Measurements from ENCODE around the gene CSF2RB. TPM values are rescaled to one million over a fixed set of nuclear protein-coding genes. Genes with fewer than 3 reads are reported as not detected.

Gene CSF2RB
- total RNA-seq, 1 donor from 2014 or later = not detected

DNA sequence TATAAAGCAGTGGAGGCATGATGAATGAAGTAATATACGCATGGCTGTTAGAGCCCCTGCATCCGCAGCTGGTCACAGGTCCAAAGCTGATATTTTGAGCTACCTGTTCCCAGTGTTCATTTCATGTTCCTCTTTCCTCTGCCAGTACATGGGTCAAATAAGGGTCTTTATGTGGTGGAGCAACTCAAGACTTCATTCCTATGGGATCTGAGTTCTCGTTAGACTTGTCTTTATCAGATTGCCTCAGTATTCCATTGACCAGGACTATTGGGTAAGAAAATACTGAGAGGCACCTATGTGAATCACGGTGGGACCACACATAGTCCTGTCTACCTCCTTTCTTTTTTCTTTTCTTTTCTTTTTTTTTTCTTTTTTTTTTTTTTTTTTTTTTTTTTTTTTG lies 27.4 kb upstream of the CSF2RB start:
- peaks cover 17% of the 10 kb centered on the region for H3K9me3 Mint-ChIP-seq
- H3K79me2 ChIP-seq (ENCODE audit: low read depth) = no peaks in the 10 kb centered on the region

DNA sequence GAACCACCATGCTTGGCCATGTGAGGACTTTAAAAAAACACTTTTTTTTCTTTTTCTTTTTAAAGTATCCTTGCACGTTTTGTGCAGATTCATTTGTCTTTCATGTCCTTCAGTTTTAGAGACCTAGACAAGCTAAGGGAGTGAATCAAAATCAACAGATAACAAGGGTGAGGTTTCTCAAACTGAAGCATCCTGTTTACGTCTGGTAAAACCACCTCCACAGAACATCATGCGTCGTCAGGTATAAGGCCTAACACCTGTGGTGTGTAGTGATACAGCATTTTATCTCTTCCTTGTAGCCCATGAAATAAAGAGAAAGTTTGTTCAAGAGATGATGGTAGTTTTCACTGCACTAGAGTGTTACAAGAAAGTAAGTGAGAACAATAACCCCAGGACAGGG lies 26.3 kb upstream of the CSF2RB start:
- no peak overlapping the region for H2AFZ ChIP-seq (replicated peaks)
- H3K27me3 ChIP-seq = no peaks in the 10 kb centered on the region
- H3K4me2 ChIP-seq = no peak overlapping the region
- no peaks in the 10 kb centered on the region for H3K36me3 ChIP-seq
- H4K20me1 ChIP-seq (ENCODE audit: low read depth) = no peaks in the 10 kb centered on the region
- H3F3A ChIP-seq (ENCODE audit: low read depth) = no peaks in the 10 kb centered on the region
- H3K79me2 ChIP-seq (ENCODE audit: low read depth) = no peaks in the 10 kb centered on the region
- Mint-ChIP-seq H3K27me3 (ENCODE audit: insufficient read depth, low read depth) (peaks cover 4% of the 10 kb centered on the region), H3K27ac (no peak overlapping the region), H3K36me3 (peaks cover 2% of the 10 kb centered on the region), H3K4me3 (no peak overlapping the region), H3K4me1 (no peaks in the 10 kb centered on the region), H3K9me3 (peaks cover 10% of the 10 kb centered on the region)
- no peaks in the 10 kb centered on the region for H3K4me1 ChIP-seq
- H3K9ac ChIP-seq = no peak overlapping the region
- no peaks in the 10 kb centered on the region for H3K9me3 ChIP-seq (ENCODE audit: low read depth)
- H3K27ac ChIP-seq = no peak overlapping the region
- DNase-seq (ENCODE audit: low spot score) = no peak
- TF ChIP-seq EZH2 (IDR thresholded peaks at IDR 0.05) (no peak), EZH2phosphoT487 (IDR thresholded peaks at IDR 0.05) (no peak)
- TF ChIP-seq, protein P1, sequence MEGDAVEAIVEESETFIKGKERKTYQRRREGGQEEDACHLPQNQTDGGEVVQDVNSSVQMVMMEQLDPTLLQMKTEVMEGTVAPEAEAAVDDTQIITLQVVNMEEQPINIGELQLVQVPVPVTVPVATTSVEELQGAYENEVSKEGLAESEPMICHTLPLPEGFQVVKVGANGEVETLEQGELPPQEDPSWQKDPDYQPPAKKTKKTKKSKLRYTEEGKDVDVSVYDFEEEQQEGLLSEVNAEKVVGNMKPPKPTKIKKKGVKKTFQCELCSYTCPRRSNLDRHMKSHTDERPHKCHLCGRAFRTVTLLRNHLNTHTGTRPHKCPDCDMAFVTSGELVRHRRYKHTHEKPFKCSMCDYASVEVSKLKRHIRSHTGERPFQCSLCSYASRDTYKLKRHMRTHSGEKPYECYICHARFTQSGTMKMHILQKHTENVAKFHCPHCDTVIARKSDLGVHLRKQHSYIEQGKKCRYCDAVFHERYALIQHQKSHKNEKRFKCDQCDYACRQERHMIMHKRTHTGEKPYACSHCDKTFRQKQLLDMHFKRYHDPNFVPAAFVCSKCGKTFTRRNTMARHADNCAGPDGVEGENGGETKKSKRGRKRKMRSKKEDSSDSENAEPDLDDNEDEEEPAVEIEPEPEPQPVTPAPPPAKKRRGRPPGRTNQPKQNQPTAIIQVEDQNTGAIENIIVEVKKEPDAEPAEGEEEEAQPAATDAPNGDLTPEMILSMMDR (IDR thresholded peaks at IDR 0.05) = no peak
- H3K4me3 ChIP-seq = no peak overlapping the region

More for the DNA sequence above, 27.4 kb upstream of the CSF2RB start:
- no peaks in the 10 kb centered on the region for H3K4me1 Mint-ChIP-seq
- H3K27ac Mint-ChIP-seq = no peak overlapping the region
- H3K4me2 ChIP-seq = no peak overlapping the region
- H3K36me3 ChIP-seq = no peaks in the 10 kb centered on the region
- DNase-seq (ENCODE audit: low spot score) = no peak
- TF ChIP-seq, protein P1 (IDR thresholded peaks at IDR 0.05) = no peak
- TF ChIP-seq EZH2 (IDR thresholded peaks at IDR 0.05) (no peak), EZH2phosphoT487 (IDR thresholded peaks at IDR 0.05) (no peak)
- no peak overlapping the region for H3K4me3 Mint-ChIP-seq
- peaks cover 4% of the 10 kb centered on the region for H3K27me3 Mint-ChIP-seq (ENCODE audit: insufficient read depth, low read depth)
- H3K4me1 ChIP-seq = no peaks in the 10 kb centered on the region
- H3K27ac ChIP-seq = no peak overlapping the region
- H3K9ac ChIP-seq = no peak overlapping the region
- no peak overlapping the region for H2AFZ ChIP-seq (replicated peaks)
- no peaks in the 10 kb centered on the region for H4K20me1 ChIP-seq (ENCODE audit: low read depth)
- H3K4me3 ChIP-seq = no peak overlapping the region
- no peaks in the 10 kb centered on the region for H3K27me3 ChIP-seq
- H3K36me3 Mint-ChIP-seq = peaks cover 2% of the 10 kb centered on the region
- H3K9me3 ChIP-seq (ENCODE audit: low read depth) = no peaks in the 10 kb centered on the region
- H3F3A ChIP-seq (ENCODE audit: low read depth) = no peaks in the 10 kb centered on the region

DNA sequence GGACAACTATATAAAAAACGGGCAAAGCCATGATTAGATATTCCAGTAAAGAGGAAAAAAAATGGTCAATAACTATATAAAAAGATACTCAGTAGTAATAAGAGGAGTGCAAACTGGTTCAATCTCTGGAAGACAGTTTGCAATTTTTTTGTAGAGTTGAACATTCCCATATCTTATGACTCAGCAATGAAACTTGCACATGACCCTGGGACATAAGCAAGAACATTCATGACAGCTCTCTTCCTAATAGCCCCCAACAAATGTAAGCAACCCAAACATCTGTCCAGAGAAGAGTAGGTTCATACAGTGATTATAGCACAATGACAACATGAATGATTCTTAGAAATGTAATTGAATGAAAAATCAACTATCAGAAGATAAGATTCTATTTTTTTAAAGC lies 21.8 kb upstream of the CSF2RB start:
- no peak for DNase-seq (ENCODE audit: low spot score)
- H3K27ac ChIP-seq = no peak overlapping the region
- no peaks in the 10 kb centered on the region for H3K27me3 ChIP-seq
- H3K79me2 ChIP-seq (ENCODE audit: low read depth) = no peaks in the 10 kb centered on the region
- H4K20me1 ChIP-seq (ENCODE audit: low read depth) = no peaks in the 10 kb centered on the region
- TF ChIP-seq, protein P1 (IDR thresholded peaks at IDR 0.05) = no peak
- TF ChIP-seq EZH2phosphoT487 (IDR thresholded peaks at IDR 0.05) (no peak), EZH2 (IDR thresholded peaks at IDR 0.05) (no peak)
- no peak overlapping the region for H2AFZ ChIP-seq (replicated peaks)
- H3K4me3 ChIP-seq = no peak overlapping the region
- Mint-ChIP-seq H3K4me1 (no peaks in the 10 kb centered on the region), H3K27me3 (ENCODE audit: insufficient read depth, low read depth) (peaks cover 4% of the 10 kb centered on the region), H3K4me3 (no peak overlapping the region), H3K27ac (no peak overlapping the region), H3K9me3 (peaks cover 7% of the 10 kb centered on the region), H3K36me3 (peaks cover 2% of the 10 kb centered on the region)
- H3K9ac ChIP-seq = no peak overlapping the region
- H3F3A ChIP-seq (ENCODE audit: low read depth) = no peaks in the 10 kb centered on the region
- no peaks in the 10 kb centered on the region for H3K9me3 ChIP-seq (ENCODE audit: low read depth)
- no peaks in the 10 kb centered on the region for H3K4me1 ChIP-seq
- no peaks in the 10 kb centered on the region for H3K36me3 ChIP-seq
- H3K4me2 ChIP-seq = no peak overlapping the region
